ENCODE data around the gene ARSI.

ARSI gene

DNA sequence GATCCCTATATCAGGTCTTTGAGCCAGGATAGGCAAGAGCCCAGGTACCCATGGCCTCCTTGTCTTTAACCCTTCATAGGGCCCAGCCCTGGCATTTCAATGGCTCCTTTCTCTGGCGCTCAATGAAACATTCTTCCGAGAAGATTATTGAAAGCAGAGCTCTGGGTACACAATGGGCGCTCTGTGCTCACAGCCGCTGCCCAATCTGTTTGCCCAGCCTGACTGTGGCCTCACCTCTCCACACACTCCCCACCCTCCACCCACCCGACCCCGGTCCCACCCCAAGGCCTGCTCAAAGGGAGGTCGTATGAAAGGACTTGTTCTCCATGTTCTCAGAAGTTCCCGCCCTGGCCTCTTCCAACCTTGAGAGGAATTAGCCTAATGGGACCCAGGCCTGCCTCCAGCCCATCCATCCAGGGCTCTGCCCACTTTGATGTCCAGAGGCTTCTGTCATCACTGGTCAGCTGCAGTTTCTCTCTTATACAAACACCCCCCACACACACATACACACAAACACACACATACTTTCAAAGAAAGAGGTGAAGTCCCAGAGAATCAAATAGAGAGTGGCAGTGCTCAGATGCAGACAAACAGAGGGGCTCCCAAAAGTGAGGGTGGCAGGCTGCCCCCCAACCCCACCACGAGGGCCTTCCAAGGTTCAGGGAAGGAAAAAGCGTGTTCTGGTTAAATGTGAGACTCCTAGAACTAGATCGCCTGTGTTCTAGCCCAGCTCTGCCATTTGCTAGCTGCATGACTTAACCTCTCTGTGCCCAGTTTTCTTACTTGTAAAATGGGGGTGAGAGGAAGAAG, 5.1 kb upstream of the ARSI start:
- no peak for DNase-seq (ENCODE audit: low spot score)

DNA sequence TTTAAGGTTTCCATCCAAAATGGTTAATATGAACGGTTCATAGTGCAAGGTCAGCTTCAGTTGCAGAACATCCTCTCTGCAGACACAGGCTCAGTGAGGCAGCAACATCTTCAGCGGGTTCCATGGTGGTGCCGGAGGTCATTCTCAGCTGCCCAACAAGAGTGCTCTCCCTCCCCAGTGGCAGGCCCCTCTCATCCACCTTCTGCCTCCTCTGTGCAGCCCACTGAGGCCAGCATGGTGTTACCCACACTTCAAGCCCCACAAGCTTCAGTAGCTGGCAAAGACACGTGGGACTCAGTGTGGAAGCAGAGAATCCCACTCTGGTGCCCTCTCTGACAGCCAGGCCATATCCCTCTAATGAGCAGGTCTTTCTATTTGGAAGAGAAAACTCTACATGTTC, 4.1 kb upstream of the ARSI start:
- no peak for DNase-seq (ENCODE audit: low spot score)

DNA sequence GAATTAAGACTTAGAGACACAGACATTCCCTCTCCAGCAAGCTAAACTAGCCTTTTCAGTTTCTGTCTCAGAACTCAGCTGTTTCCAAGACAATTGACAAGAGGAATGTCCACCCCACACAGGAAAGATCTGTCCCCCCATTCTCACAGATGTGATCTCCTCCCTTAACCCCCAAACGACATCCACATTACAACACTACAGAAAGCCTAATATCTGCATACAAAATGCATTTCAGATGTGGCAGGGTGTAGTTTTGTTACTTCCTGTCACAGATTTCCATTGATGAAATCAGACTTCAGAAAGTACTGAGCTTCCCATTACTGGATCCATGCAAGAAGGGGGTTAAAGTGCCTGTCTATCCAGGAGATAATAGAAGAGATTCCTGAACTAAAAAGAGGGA, 2.9 kb upstream of the ARSI start:
- no peak for DNase-seq (ENCODE audit: low spot score)

DNA sequence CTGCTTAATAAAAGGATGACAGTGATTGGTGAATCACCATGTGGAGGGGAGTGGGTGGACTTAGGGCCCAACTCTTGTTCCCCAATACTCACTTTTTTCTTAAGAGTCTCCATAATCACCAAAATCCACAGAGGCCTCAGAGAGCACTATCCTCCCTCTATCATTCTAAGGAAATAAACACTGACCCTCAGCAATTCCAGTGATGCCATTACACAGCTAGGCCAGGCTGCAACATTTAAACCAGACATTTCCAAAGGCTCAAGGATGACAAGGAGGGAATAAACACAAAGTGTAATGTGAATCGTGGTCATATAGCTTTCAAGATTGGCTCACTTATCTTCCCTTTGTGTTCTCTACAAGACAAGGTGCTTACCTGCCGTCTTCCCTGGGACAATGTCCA, 2.4 kb upstream of the ARSI start:
- no peak for DNase-seq (ENCODE audit: low spot score)

DNA sequence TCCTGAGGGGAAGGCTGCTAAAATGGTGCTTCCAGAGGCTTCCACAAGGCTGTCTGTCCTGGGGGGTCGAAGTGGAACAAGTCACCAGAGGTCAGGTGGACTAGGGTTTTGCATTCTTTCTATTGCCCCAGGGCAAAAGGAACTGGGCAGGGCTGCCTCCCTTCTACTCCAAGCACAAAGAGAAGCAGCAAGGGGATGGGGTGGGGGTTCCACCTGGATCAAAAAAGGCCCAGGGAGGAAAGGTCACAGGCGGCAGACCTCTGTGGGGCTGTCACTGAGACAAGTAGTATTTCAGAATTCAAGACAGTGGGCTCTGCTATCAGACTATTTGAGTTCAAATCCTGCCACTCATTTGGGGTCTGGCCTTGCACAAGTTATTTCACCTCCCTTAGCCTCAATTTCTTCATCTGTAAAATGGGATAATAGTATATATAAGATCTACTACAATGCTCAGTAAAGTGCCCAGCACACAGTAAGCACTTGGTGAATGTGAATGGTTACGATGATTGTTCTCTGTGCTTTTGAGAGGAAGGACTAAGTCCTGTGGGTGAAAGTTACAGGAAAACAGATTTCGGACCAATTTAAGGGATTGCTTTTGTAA, 1.9 kb upstream of the ARSI start:
- DNase-seq (ENCODE audit: low spot score) = no peak

DNA sequence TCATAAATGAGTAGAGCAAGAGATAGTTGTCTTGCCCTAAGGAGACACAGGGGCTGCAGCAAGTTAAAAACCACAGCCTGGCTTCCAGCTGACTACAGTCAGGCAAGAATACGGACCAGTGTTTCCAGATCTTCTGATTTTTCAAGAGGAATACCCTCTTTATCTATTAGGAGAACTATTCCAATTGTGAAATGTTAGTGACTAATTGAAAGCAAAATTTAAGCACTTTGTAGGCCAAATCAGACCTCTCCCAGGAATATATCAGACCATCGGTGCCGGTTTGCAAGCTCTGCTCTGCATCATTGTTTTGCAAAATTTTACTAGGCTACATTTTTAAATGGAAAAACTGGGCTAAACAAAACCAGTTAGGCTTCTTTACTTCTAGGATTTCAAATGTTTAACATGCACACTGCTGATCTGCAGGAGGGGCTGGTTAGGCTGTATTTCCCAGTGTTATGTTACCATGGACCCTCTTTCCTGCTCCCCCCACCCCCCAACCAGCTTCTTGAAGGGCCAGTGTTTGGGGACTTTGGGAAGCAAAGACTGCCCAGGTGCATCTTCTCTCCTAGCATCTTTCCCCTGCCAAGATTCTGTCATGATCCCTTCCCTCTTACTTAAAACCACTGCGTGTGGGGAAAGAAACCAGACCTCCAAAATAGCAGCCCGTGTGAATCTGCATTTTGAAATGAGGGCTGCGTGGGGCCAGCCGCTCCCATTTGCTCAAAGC, 1.1 kb upstream of the ARSI start:
- DNase-seq (ENCODE audit: low spot score) = no peak

DNA sequence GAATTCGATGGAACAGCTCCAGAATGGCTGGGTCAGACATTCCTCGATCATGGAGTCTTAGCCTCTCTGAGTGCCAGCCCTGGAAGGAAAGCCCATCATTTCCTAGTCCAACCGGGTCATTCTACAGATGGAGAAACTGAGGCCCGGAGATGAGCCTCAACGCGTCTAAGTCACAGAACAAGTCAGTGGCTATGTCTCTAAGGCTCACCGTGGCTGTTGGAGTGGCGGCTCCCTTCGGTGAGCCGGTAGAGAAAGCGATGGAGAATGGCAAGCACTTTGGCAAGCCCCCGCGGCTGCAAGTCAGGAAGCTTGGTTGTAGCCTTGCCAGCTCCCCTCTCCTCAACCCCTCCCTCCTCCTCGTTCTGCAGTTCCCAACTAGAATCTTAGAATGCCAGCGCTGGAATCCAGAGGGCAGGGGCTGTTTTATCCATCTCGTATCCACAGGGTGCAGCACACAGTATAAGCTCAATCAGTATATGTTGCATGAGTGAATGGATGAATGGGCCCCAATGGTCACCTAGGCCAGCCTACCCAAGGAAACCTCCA, 438 bp upstream of the ARSI start:
- no peak for DNase-seq (ENCODE audit: low spot score)

DNA sequence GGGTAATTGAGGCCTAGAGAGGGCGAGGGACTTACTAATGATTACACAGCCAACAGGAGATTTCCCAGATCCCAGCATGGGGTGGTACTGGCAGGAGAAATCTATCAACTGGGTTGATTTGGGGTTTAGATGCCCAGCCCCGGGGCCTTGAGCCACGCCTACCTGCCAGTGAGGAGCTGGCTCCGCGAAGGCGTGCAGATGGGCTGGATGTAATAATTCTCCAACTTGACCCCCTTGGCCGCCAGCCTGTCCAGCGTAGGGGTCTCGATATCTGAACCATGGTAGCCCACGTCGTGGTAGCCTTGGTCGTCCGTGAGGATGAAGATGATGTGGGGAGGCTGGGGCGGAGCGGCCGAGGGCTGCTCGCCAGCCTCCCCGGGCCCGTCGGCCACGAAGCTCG, 804 bp downstream of the ARSI start:
- no peak for DNase-seq (ENCODE audit: low spot score)

DNA sequence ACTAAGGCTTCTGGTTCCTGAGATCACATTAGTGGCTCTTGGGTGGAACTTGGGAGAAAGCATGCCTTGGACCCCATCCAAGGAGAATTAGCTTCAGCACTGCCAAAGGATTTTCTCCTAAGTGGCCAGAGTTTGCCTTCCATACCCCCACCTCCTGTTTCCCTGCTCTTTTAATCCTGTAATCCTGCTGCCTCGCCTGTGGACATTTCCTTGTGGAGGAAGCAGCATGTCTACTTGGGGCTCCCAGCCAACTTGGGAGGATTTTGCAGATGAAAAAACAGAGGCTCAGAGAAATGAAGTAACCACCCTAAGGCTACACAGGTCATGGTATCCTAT, 1.6 kb downstream of the ARSI start:
- no peak for DNase-seq (ENCODE audit: low spot score)

DNA sequence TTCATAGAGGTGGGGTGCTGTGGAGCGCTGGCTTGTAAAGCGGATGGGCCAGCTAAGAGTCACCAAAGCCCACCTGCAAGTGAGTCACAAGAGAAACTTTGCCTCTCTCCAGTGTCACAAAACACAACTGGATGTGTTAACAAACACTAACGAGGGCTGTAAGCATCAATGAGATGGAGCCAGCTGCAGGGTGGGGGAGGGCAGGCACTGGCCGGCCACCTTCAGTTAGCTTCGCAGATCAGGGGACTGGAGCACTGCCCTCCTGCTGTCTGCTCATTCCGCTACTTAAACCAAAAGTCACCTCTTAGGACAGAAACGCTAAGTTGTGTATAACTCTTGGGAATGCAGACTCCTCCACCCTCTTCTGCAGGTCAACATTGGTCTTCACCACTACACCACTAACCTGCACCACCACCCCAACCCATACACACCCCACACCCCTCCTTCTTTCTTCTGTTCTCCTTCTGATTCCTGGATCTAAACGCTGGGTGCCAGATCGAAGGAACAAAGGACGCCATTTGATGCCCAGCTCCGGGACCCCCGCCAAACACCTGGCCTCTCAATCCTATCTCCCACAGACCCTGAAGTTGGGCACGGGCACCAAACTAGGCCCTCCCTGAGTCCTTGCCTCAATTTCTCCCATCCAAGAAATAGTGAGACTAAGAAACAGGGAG, 2.1 kb downstream of the ARSI start:
- DNase-seq (ENCODE audit: low spot score) = no peak

DNA sequence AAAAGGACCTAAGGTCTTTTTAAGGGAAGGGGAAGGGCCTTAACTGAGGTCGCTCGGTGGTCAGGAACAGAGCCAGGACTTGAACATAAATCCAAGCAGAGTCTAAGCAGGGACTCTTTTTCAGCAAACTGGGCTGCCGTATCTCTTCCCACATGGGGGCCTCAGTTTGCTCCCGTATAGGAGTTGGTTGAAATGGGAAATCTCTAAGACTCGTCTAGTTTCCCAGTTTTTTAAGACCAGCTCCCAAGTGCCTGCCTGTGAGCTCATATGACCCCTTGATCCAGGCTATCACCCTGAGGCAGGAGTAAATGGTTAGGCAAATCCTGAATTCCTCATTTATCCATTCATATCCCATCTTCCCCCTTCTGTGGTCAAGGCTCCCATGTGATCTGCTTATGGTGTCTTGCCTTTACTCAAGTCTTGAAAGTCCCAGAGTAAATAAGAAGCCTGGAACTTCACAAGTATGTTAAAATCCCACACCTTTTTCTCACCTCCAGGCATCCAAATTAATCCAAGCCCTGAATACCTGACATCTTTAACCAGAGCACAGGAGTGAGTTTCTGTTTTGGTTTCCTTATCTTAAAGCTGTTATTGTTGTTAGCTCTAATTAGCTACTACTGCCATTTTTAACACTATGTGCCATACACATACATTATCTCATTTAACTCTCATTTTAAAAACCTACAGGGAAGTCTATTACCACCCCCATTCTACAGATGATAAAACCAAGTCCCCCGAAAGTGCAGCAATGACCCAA, 3.0 kb downstream of the ARSI start:
- no peak for DNase-seq (ENCODE audit: low spot score)

DNA sequence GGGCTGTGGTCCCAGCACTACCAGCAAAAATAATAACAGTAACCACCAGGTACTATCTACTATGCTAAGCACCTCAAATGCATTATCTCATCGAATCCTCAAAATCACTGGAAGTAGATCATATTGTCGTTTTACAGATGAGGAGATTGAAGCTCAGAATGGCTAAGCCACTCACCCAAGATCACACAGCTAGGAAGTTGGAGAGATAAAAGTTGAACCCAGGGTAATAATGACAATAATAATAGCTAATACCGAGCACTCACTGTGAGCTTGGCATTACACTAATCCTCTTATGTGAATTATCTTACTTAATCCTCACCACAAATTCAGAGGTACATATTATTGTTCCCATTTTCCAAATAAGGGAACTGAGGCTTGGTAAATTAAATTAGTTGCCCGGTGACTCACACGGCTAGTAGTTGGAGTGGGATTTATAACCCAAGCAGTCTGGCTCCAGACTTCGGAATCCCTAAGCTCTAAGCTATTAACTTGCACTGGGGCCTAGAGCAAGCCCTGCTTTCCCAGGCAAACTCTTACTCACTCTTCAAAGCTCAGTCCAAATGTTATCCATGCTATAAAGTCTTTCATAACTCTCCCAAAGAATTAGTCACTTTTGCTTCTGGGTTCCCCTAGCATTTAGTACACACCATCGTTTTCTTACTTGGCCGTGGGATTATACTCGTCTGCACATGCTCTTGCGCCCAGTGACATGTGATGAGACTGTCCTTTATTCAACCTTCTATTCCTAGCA, 3.8 kb downstream of the ARSI start:
- DNase-seq (ENCODE audit: low spot score) = no peak

DNA sequence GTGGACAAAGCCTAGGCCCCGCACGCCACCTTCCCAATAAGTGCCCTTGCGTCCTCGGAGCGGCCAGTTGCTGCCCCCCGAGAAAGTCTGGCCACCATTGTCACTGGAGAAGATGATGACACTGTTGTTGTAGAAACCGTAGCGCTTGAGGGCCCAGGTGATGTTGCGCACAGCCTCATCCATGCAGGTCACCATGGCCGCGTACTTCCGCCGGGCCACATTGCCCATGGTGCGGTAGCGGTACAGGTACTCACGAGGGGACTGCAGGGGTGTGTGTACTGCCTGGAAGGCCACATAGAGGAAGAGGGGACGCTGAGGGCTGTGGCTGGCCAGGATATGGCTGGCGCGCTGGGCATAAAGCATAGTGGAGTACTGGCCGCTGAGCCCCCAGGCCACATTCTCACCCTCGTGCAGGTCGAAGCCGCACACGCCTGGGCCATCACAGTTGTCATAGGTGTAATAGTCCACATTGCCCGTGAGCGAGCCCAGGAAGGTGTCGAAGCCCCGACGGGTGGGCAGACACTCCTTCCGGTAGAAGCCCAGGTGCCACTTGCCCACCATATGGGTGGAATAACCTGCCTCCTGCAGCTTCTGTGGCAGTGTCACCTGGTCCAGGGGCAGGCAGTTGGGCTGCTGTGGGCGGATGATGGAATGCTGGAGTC, 4.6 kb downstream of the ARSI start:
- DNase-seq (ENCODE audit: low spot score) = no peak

DNA sequence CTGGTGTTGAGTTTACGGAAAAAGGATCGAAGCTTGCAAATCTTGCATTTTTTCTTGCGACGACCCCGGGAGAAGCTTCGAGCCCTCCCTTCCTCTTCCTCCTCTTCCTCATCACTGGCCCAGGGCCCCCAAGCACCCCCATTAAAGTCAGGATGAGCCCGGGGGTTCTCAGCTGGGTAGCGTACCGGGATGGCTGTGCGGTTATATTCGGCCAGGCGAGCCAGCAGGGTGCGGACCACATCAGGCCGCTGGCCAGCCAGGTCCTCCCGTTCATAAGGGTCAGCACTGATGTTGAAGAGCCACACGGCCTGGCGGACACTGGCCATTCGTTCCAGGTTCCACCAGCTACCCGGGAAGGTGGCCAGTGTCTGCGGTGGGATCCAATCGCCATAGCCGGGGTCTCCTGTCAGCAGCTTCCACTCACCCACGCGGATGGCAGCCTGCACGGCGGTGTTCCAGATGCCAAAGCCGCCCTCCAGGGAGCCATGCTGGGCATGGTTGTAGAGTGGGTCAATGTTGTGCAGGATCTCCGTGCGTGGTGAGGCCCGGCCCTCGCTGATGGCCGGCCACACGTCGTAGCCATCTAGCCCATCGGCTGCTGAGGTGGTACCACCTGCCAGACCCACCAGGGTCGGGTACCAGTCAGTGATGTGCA, 5.3 kb downstream of the ARSI start:
- DNase-seq (ENCODE audit: low spot score) = no peak

DNA sequence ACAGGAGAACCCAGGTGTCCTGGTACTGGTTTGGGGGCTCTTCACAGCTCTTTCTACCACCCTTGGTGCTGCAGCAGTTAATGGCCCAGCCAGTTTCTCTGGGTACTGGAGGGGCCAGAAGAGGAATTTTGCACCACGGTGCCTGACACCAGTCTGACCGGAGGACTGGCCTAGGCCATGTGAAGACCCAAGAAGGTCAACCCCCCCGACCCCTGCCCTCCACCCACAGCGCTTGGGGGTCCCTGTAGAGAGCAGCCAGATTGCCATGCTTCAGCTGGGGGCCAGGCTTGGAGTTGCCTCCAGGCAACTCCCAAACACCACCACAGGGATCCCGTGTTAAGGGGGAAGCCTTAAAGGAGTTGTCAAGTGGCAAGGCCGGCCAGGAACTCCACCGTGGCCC, 6.2 kb downstream of the ARSI start:
- no peak for DNase-seq (ENCODE audit: low spot score)

DNA sequence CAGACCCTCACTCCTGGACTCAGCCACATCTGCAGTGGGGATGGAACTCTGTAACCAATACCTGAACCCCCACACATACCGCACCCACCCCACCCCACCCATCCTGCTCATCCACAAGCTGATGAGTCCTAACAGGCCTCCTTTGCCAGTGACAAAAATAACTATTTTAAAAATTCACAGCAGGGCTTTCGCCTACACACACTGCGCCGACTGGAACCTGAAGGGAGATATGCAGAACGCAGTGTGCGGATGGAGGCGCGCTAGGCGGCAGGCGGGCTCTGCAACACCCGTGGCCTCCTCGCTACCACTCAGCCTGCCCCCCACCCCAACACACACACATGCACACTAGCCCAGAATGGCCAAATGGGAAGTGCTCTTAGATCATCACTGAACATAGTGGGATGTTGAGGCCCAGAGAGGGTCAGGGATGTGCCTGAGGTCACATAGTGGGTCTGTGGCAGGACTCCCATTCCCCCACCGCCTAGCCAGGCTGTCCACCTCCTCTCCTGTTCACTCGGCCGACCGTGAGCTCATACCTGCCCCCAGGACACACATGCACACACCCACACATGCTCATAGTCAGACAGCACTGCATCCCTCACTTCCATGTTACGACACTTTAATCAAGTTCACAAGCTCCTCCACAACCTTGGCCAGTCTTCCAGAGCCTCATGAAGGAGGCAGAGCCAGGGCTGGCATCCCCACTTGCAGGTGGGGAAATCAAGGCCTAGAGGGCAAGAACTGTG, 6.8 kb downstream of the ARSI start:
- DNase-seq (ENCODE audit: low spot score) = no peak

DNA sequence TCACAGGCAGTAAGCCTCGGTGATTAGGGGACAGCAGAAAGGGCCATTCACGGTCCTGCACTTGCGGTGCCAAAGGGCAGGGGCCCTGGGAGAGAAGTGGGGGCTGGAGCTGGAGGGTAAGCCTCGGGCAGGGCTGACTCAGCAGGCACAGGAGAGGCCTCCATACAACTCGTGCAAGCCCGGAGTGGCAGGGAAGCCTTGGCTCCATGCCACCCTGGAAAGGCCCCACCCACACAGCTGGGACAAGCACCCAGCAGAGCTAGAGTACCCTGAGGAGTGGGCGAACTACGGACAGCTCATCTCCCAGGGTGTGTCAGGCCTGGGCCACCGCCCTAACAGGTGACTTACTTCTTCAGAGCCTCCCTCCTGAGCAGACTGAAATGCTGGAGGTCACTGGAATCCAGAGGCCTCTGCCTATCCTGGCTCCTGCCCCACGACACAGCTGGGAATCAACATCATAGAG, 7.5 kb downstream of the ARSI start:
- DNase-seq (ENCODE audit: low spot score) = no peak

DNA sequence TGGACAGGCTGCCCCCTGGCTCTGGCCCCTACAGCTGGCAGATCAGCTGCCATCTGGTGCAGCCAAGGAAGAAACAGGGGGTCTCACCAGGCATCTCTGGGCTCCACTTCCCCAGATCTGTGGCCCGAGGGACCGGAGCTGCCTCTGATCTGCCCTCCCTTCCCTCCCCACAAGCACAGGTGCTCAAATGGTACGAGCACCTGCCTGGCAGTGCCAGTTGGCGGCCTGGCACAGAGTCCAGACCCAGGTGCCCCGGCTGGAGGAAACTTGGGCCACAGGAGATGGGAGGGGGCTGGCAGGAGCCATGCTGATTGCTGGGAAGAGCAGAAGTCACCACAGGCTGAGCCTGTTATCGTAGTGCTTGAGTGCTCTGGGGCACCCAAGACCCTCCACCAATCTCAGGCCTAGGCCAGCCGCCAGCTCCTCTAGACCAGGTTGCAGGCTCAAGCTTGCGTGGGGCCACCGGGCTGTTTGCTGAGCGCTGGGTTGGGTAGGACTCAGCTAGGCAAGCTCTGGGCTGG, 8.1 kb downstream of the ARSI start:
- no peak for DNase-seq (ENCODE audit: low spot score)
